Bronchial epithelial cell (primary cell): ENCODE results near the gene CSGALNACT2. TPM values are rescaled to one million over a fixed set of nuclear protein-coding genes. Genes with fewer than 3 reads are reported as not detected.

Source experiments
- DNase-seq: peaks from one replicate; pipeline ENCODE4 v3.0.0-alpha.2; 2010; ENCODE audit warnings: low read depth
- FAIRE-seq: peaks from 2 replicates; lab custom pipeline; 2011; peaks lifted over from hg19 to GRCh38; lab: Jason Lieb, UNC
- H3K27me3 ChIP-seq: 2 replicates; pipeline ENCODE4 v1.5.1; 2011; ENCODE audit warnings: low read length; ENCODE audit not compliant: control insufficient read depth, insufficient read depth
- H3K36me3 ChIP-seq: 2 replicates; pipeline ENCODE4 v1.5.1; 2011; ENCODE audit warnings: low read length; ENCODE audit not compliant: control insufficient read depth, insufficient read depth
- H3K4me3 ChIP-seq: 2 replicates; pipeline ENCODE4 v1.5.1; 2011; ENCODE audit warnings: mild to moderate bottlenecking, low read depth, low read length, control low read depth
- total RNA-seq: library from RNA; depleted of rRNA; stranded (reverse); fragments of >200 nt; gene quantifications from 2 replicates; pipeline ENCODE4 v1.2.1, GENCODE V29; 2014
- TF ChIP-seq, protein P1 (sequence below): IDR thresholded peaks from 2 replicates; pipeline ENCODE4 v1.5.1; 2011; ENCODE audit warnings: mild to moderate bottlenecking, moderate library complexity, low read length, control low read depth, inconsistent platforms; ENCODE audit not compliant: insufficient read depth, severe bottlenecking

Gene CSGALNACT2
- total RNA-seq, 1 donor from 2014 or later, result 17.4 TPM

DNA sequence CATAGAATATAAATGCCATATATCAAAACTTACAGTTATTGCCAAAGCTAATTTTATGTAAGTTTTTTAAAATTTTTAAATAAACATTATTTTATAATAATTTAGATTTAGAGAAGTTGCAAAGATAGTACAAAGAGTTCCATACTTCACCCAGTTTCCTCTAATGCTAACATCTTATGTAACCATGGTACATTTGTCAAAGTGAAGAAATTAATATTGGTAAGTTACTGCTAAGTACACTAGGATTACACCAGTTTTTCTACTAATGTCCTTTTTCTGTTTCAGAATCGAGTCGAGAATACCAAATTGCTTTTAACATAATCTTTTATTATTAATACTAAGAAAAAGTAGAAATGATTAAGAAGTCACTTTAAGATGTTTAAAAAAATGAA is 29.2 kb downstream of the CSGALNACT2 start:
- H3K4me3 ChIP-seq, result no peak overlapping the region
- DNase-seq, result no peak
- no peak for FAIRE-seq
- TF ChIP-seq, protein P1, sequence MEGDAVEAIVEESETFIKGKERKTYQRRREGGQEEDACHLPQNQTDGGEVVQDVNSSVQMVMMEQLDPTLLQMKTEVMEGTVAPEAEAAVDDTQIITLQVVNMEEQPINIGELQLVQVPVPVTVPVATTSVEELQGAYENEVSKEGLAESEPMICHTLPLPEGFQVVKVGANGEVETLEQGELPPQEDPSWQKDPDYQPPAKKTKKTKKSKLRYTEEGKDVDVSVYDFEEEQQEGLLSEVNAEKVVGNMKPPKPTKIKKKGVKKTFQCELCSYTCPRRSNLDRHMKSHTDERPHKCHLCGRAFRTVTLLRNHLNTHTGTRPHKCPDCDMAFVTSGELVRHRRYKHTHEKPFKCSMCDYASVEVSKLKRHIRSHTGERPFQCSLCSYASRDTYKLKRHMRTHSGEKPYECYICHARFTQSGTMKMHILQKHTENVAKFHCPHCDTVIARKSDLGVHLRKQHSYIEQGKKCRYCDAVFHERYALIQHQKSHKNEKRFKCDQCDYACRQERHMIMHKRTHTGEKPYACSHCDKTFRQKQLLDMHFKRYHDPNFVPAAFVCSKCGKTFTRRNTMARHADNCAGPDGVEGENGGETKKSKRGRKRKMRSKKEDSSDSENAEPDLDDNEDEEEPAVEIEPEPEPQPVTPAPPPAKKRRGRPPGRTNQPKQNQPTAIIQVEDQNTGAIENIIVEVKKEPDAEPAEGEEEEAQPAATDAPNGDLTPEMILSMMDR, result no peak
- peaks cover 1% of the 10 kb centered on the region for H3K36me3 ChIP-seq
- H3K27me3 ChIP-seq, result no peaks in the 10 kb centered on the region

DNA sequence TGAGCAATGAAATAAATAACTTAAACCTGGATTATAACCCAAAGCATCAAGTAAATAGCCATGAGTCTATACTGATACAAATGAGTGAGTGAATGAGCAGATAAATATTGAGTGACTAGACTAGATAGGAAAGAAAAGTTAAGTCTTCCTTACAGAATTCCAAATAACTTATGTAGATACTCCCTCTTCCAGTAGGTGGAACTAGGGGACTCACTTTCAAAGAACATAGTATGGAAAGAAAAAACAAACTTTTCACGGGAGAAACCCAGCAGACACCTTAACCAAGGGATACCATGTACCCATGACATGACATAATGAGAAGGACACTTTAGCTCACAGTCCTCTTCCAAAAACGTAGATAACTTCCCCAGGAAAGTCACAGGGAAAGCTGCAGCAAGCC is 32.2 kb downstream of the CSGALNACT2 start:
- no peak overlapping the region for H3K4me3 ChIP-seq
- FAIRE-seq (no peak), DNase-seq (no peak)
- H3K36me3 ChIP-seq, result no peaks in the 10 kb centered on the region
- H3K27me3 ChIP-seq, result no peaks in the 10 kb centered on the region
- TF ChIP-seq, protein P1, result no peak

DNA sequence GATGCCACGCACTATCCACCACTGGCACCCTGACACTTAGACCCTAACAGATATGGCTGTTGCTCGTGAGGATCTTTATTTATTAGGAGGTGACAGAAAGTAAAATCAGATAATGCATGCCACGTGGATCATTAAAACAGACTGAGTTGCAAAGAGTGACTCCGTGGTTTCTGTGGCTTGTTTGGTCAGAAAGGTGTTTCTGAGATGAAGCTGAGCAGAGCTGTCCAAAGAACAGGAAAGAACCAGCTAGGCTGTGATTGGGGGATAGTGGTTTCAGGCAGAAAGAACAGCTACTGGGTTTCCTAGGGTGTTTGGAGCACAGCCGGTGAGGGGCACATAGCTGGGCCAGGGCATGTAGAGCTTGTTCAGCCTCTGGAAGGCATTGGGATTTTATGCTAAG is 34.4 kb downstream of the CSGALNACT2 start:
- FAIRE-seq, result no peak
- Histone ChIP-seq H3K4me3 (no peak overlapping the region), H3K36me3 (peaks cover 4% of the 10 kb centered on the region), H3K27me3 (no peaks in the 10 kb centered on the region)
- DNase-seq, result no peak
- TF ChIP-seq, protein P1, result no peak

DNA sequence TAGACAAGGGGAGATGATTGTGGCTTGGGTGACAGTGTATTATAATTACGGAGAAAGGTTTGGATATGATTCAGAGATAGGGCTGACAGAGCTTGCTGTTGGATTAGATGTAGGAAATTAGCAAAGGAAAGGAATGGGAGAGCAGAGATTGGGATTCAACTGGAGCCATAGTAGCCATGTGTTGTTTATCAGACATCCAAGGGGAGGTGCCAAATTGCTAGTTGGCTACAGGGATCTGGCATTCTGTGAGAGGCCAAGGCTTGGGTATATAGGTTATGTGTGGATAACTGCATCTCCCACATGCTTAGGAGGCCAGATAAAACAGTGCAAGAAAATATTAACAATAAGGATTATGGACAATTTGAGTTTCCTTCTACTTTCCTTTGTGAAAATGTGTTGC is 34.9 kb downstream of the CSGALNACT2 start:
- peaks cover 5% of the 10 kb centered on the region for H3K36me3 ChIP-seq
- H3K27me3 ChIP-seq, result no peaks in the 10 kb centered on the region
- DNase-seq (no peak), FAIRE-seq (no peak)
- TF ChIP-seq, protein P1, result no peak
- no peak overlapping the region for H3K4me3 ChIP-seq

DNA sequence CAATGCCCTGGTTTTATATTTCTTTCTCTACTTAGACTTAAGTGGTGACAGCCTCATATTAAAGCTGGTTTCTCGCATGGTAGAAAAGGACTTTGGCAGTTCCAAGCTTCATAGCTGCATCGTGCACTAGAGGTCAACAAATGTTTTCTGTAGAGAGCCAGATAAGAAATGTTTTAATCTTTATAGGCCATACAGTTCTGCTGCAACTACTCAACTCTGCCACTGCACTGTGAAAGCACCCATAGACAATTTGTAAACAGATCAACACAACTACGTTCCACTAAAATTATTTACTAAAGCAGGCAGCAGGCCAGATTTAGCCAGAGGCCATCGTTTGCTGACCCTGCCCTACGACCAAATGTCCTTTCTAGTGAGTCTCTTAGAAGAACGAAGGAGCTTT is 36.7 kb downstream of the CSGALNACT2 start:
- DNase-seq, result no peak
- FAIRE-seq, result no peak
- Histone ChIP-seq H3K4me3 (no peak overlapping the region), H3K36me3 (peaks cover 5% of the 10 kb centered on the region), H3K27me3 (no peaks in the 10 kb centered on the region)
- TF ChIP-seq, protein P1, result no peak

DNA sequence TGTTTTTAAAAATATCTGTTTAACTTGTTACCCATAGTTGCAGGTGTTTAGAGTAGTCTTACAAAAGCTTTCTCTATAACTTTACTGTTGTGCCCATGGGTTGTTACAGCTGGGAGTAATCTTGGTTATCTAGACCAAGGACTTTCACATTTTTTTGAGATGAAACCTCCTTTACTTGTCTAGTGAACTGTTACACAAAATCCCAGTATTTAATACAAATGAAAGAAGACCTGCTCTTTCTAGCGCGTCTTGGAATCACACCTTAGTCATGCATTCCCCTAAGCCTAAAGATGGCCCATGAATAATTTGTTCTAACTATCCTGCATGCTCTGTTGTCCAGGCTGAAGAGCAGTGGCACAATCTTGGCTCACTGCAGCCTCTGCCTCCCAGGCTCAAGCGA is 38.0 kb downstream of the CSGALNACT2 start:
- Histone ChIP-seq H3K4me3 (no peak overlapping the region), H3K27me3 (no peaks in the 10 kb centered on the region), H3K36me3 (peaks cover 5% of the 10 kb centered on the region)
- DNase-seq, result no peak
- TF ChIP-seq, protein P1, result no peak
- FAIRE-seq, result no peak
